ENCODE results near the gene CGB5. TPM values are rescaled to one million over a fixed set of nuclear protein-coding genes. Genes with fewer than 3 reads are reported as not detected.

The CGB5 gene
- total RNA-seq, 1 experiment from 2014 or later = not detected

- peaks cover 24% of the 10 kb centered on the region for H3K27me3 ChIP-seq (replicated peaks; ENCODE audit: insufficient read depth, low read depth, low read length, poor library complexity)
- intact Hi-C loops (cut with micrococcal nuclease; ENCODE audit: unreplicated experiment) = no loop called here
Observed at GRCh38 chr19:49070416-49070815, 26.8 kb downstream of the CGB5 start.

GRCh38 chr19:49071860-49072547 lies 28.4 kb downstream of the CGB5 start:
- no peaks in the 10 kb centered on the region for H3K36me3 ChIP-seq (ENCODE audit: insufficient read depth, low read length, poor library complexity, severe bottlenecking)
- TF ChIP-seq EZH2 (IDR thresholded peaks at IDR 0.05; ENCODE audit: borderline replicate concordance, low read depth, low read length, poor library complexity, severe bottlenecking) = peak; percentile 41
- no peak for TF ChIP-seq CTCF (conservative IDR thresholded peaks at IDR 0.05; ENCODE audit: low read depth, low read length)
- H3K4me3 ChIP-seq (ENCODE audit: low read depth, low read length, poor library complexity, severe bottlenecking) = no peak overlapping the region
- H3K4me1 ChIP-seq (ENCODE audit: insufficient read depth, low read length, poor library complexity, severe bottlenecking) = peaks cover 5% of the 10 kb centered on the region
- ChIA-PET POLR2A (ENCODE audit: low non-redundant PET) (no interaction called here), CTCF (no interaction called here)
- H3K27me3 ChIP-seq (replicated peaks; ENCODE audit: insufficient read depth, low read depth, low read length, poor library complexity) = peaks cover 24% of the 10 kb centered on the region
- no TSS peak for BruUV-seq (replicated peaks)
- intact Hi-C loops (cut with micrococcal nuclease; ENCODE audit: unreplicated experiment) = no loop called here
- peak; percentile 27 for DNase-seq (ENCODE audit: low spot score)
- H3K27ac ChIP-seq (ENCODE audit: low read depth, low read length, poor library complexity, severe bottlenecking) = no peak overlapping the region
- H3K9me3 ChIP-seq (ENCODE audit: low read depth, low read length, poor library complexity, severe bottlenecking) = no peaks in the 10 kb centered on the region

More at GRCh38 chr19:49070416-49070815, 26.8 kb downstream of the CGB5 start:
- Histone ChIP-seq H3K36me3 (ENCODE audit: insufficient read depth, low read length, poor library complexity, severe bottlenecking) (no peaks in the 10 kb centered on the region), H3K4me3 (ENCODE audit: low read depth, low read length, poor library complexity, severe bottlenecking) (no peak overlapping the region), H3K4me1 (ENCODE audit: insufficient read depth, low read length, poor library complexity, severe bottlenecking) (peaks cover 5% of the 10 kb centered on the region), H3K27ac (ENCODE audit: low read depth, low read length, poor library complexity, severe bottlenecking) (no peak overlapping the region), H3K9me3 (ENCODE audit: low read depth, low read length, poor library complexity, severe bottlenecking) (no peaks in the 10 kb centered on the region)
- POLR2A ChIA-PET (ENCODE audit: low non-redundant PET) = no interaction called here
- DNase-seq (ENCODE audit: low spot score) = no peak
- TF ChIP-seq EZH2 (IDR thresholded peaks at IDR 0.05; ENCODE audit: borderline replicate concordance, low read depth, low read length, poor library complexity, severe bottlenecking) = no peak
- TF ChIP-seq CTCF (conservative IDR thresholded peaks at IDR 0.05; ENCODE audit: low read depth, low read length) = no peak
- CTCF ChIA-PET = interaction anchor here (0.7 kb wide), 1 partner anchor 14 kb away, joined by 4 read pairs; no protein-coding TSS in a partner anchor
- BruUV-seq (replicated peaks) = no TSS peak

- ChIA-PET CTCF (interaction anchor here (0.5 to 1.3 kb wide), 4 partner anchors 24 to 454 kb away, joined by 3 to 6 read pairs (median 4); partner anchors contain the start of gene RCN3), POLR2A (ENCODE audit: low non-redundant PET) (interaction anchor here (0.6 kb wide), 1 partner anchor 75 kb away, joined by 3 read pairs; no protein-coding TSS in a partner anchor)
- BruUV-seq (replicated peaks) = no TSS peak
- Histone ChIP-seq H3K9me3 (ENCODE audit: low read depth, low read length, poor library complexity, severe bottlenecking) (no peaks in the 10 kb centered on the region), H3K27ac (ENCODE audit: low read depth, low read length, poor library complexity, severe bottlenecking) (no peak overlapping the region), H3K27me3 (replicated peaks; ENCODE audit: insufficient read depth, low read depth, low read length, poor library complexity) (peaks cover 24% of the 10 kb centered on the region), H3K4me1 (ENCODE audit: insufficient read depth, low read length, poor library complexity, severe bottlenecking) (peaks cover 5% of the 10 kb centered on the region), H3K4me3 (ENCODE audit: low read depth, low read length, poor library complexity, severe bottlenecking) (no peak overlapping the region), H3K36me3 (ENCODE audit: insufficient read depth, low read length, poor library complexity, severe bottlenecking) (no peaks in the 10 kb centered on the region)
- peak; percentile 53 for TF ChIP-seq CTCF (conservative IDR thresholded peaks at IDR 0.05; ENCODE audit: low read depth, low read length)
- TF ChIP-seq EZH2 (IDR thresholded peaks at IDR 0.05; ENCODE audit: borderline replicate concordance, low read depth, low read length, poor library complexity, severe bottlenecking) = no peak
- DNase-seq (ENCODE audit: low spot score) = peak; percentile 70
- intact Hi-C loops (cut with micrococcal nuclease; ENCODE audit: unreplicated experiment) = no loop called here
Observed at GRCh38 chr19:49073514-49074378, 30.1 kb downstream of the CGB5 start.

Measured in A673 (cell line).